ENCODE measurements around the gene SPATA7.
"Not testable (repeated sequence)": the region's sequence is repeated elsewhere in the genome, so short reads cannot be mapped to it uniquely, and the experiment has no call there.

Gene SPATA7

DNA sequence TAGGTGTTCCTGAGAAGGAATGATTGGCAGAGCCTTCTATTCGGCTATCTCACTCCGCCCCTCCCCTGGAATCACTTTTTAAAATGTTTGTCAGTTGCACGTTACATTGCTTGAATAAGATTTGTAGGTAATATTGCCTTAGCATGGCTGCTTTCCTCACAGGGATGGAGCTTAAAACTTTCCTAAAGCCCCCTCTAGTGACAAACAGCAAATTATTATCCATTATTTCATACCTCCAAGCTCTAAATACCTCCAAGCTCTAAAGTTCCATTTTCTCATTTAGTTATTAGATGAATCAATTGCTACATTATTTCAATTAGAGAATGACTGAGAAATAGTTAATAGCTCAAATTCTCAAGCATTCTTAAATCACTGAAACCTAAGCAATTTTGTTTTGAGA, 5.1 kb upstream of the SPATA7 start:
- Histone ChIP-seq H3K27ac (ENCODE audit: insufficient read depth in 1 of 2, low read depth in 1 of 2, low read length in 2 of 2, poor library complexity in 1 of 2, severe bottlenecking in 2 of 2) (no peak overlapping the region), H3K27me3 (replicated peaks in 2 of 5; ENCODE audit: control insufficient read depth in 4 of 5, insufficient read depth in 5 of 5, low read length in 4 of 5) (peaks cover 0 to 2% (median 0%) of the 10 kb centered on the region in 5 experiments), H3K9me3 (ENCODE audit: control extremely low read depth in 1 of 5, control insufficient read depth in 4 of 5, insufficient read depth in 2 of 5, low read depth in 1 of 5, low read length in 4 of 5) (peaks cover 0 to 2% (median 0%) of the 10 kb centered on the region in 5 experiments), H3K36me3 (ENCODE audit: control insufficient read depth in 4 of 4, insufficient read depth in 4 of 4, low read length in 3 of 4) (no peaks in the 10 kb centered on the region), H3K4me1 (ENCODE audit: control extremely low read depth in 1 of 4, control insufficient read depth in 4 of 4, insufficient read depth in 4 of 4, low read length in 3 of 4) (peaks cover 0 to 4% (median 3%) of the 10 kb centered on the region in 4 experiments), H3K4me3 (ENCODE audit: control insufficient read depth in 1 of 7, extremely low read depth in 1 of 7, insufficient read depth in 4 of 7, low read depth in 2 of 7, low read length in 6 of 7) (no peak overlapping the region)
- no CpG with 5 or more reads among the region's 3 CpGs for WGBS (ENCODE audit: insufficient coverage)
- ChIA-PET CTCF (interaction anchor here (0.7 to 6.1 kb wide), 12 partner anchors 9 to 434 kb away, joined by 3 to 87 read pairs (median 4); no protein-coding TSS in a partner anchor), POLR2A (no interaction called here)
- peak; percentile 22 to 43 (median 37) for DNase-seq

DNA sequence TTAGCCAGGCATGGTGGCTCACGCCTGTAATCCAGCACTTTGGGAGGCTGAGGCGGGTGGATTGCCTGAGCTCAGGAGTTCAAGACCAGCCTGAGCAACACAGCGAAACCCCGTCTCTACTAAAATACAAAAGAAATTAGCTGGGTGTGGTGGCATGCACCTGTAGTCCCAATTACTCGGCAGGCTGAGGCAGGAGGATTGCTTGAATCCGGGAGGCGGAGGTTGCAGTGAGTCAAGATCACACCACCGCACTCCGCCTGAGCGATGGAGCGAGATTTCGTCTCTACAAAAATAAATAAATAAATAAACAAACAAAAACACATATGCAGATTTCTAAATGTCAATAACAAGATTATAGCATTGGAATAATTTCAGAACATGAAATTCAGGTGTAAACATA, 3.8 kb upstream of the SPATA7 start:
- H3K27me3 ChIP-seq (replicated peaks in 2 of 5; ENCODE audit: control insufficient read depth in 4 of 5, insufficient read depth in 5 of 5, low read length in 4 of 5); H3K27ac ChIP-seq (ENCODE audit: insufficient read depth in 1 of 2, low read depth in 1 of 2, low read length in 2 of 2, poor library complexity in 1 of 2, severe bottlenecking in 2 of 2); DNase-seq; H3K4me3 ChIP-seq (ENCODE audit: control insufficient read depth in 1 of 7, extremely low read depth in 1 of 7, insufficient read depth in 4 of 7, low read depth in 2 of 7, low read length in 6 of 7); H3K9me3 ChIP-seq (ENCODE audit: control extremely low read depth in 1 of 5, control insufficient read depth in 4 of 5, insufficient read depth in 2 of 5, low read depth in 1 of 5, low read length in 4 of 5); H3K36me3 ChIP-seq (ENCODE audit: control insufficient read depth in 4 of 4, insufficient read depth in 4 of 4, low read length in 3 of 4); POLR2A ChIA-PET: not testable (repeated sequence)
- 97% methylated on average over 4 of the region's 12 CpGs for WGBS (ENCODE audit: insufficient coverage)
- CTCF ChIA-PET, result interaction anchor here (1.2 to 6.1 kb wide), 4 partner anchors 23 to 435 kb away, joined by 3 to 87 read pairs (median 14); no protein-coding TSS in a partner anchor
- H3K4me1 ChIP-seq (ENCODE audit: control extremely low read depth in 1 of 4, control insufficient read depth in 4 of 4, insufficient read depth in 4 of 4, low read length in 3 of 4), result peaks cover 2 to 12% (median 7%) of the 10 kb centered on the region in 4 experiments

DNA sequence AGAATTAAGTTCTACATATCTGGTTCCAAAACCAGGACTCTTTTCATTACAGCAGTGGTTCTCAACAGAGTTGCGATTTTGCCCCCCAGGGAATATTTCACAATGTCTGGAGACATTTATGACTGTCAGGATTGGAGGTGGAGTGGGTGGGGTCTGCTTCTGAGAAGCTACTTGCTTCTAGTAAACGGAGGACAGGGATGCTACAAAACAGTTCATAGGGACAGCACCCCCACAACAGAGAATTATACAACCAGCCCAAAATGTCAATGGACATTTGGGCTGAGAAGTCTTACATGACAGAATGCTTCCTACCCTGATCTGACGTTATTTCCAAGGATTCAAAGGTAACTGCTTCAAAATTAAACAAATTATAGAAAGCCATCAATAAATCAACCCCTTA, 739 bp upstream of the SPATA7 start:
- WGBS (ENCODE audit: insufficient coverage), result 80% methylated on average over 1 of the region's 3 CpGs
- H3K27me3 ChIP-seq (replicated peaks in 2 of 5; ENCODE audit: control insufficient read depth in 4 of 5, insufficient read depth in 5 of 5, low read length in 4 of 5), result peaks cover 0 to 2% (median 0%) of the 10 kb centered on the region in 5 experiments
- H3K36me3 ChIP-seq (ENCODE audit: control insufficient read depth in 4 of 4, insufficient read depth in 4 of 4, low read length in 3 of 4), result no peaks in the 10 kb centered on the region
- ChIA-PET CTCF (interaction anchor here (2.2 to 2.3 kb wide), 2 partner anchors 195 to 216 kb away, joined by 5 to 14 read pairs; no protein-coding TSS in a partner anchor), POLR2A (interaction anchor here (0.6 kb wide), 1 partner anchor 380 kb away, joined by 3 read pairs; the partner anchor contains the start of gene GPR65)
- DNase-seq, result peak in 2 of 3 donors; percentile 14 to 51
- peaks cover 2 to 13% (median 7%) of the 10 kb centered on the region in 4 experiments for H3K4me1 ChIP-seq (ENCODE audit: control extremely low read depth in 1 of 4, control insufficient read depth in 4 of 4, insufficient read depth in 4 of 4, low read length in 3 of 4)
- peak overlapping the region; percentile 55 to 88 for H3K27ac ChIP-seq (ENCODE audit: insufficient read depth in 1 of 2, low read depth in 1 of 2, low read length in 2 of 2, poor library complexity in 1 of 2, severe bottlenecking in 2 of 2)
- peak overlapping the region in 6 of 7 experiments; percentile 81 to 100 (median 98) for H3K4me3 ChIP-seq (ENCODE audit: control insufficient read depth in 1 of 7, extremely low read depth in 1 of 7, insufficient read depth in 4 of 7, low read depth in 2 of 7, low read length in 6 of 7)
- H3K9me3 ChIP-seq (ENCODE audit: control extremely low read depth in 1 of 5, control insufficient read depth in 4 of 5, insufficient read depth in 2 of 5, low read depth in 1 of 5, low read length in 4 of 5), result no peaks in the 10 kb centered on the region

DNA sequence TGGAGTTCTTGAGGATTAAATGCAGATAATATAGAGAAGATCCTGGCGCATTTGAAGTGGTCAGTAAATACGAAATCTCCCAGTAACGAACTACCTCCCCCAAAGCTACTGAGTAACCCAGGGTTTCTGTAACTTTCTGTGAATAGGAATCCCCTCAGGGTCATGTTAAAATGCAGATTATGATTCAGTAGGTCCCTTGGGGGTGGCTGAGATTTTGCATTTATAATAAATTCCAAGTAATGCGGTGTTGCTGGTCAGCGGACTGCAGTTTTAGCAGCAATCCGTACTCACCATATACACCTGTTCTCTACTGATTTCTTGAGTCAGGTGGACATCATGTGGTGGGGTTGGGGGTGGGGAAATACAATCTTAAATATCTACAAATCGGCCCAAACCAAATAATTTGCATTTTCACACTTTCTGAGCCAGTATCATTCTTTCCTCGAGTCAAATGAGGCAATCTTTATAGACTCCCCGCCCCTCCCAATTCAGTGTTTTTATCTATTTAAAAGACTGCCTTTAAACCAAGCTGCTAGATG, 868 bp downstream of the SPATA7 start:
- DNase-seq, result no peak
- CTCF ChIA-PET, result interaction anchor here (1.0 to 2.3 kb wide), 2 partner anchors 27 to 196 kb away, joined by 3 to 14 read pairs; no protein-coding TSS in a partner anchor
- Histone ChIP-seq H3K27me3 (replicated peaks in 2 of 5; ENCODE audit: control insufficient read depth in 4 of 5, insufficient read depth in 5 of 5, low read length in 4 of 5) (peaks cover 0 to 2% (median 0%) of the 10 kb centered on the region in 5 experiments), H3K4me3 (ENCODE audit: control insufficient read depth in 1 of 7, extremely low read depth in 1 of 7, insufficient read depth in 4 of 7, low read depth in 2 of 7, low read length in 6 of 7) (peak overlapping the region; percentile 75 to 100 (median 98)), H3K4me1 (ENCODE audit: control extremely low read depth in 1 of 4, control insufficient read depth in 4 of 4, insufficient read depth in 4 of 4, low read length in 3 of 4) (peaks cover 2 to 13% (median 7%) of the 10 kb centered on the region in 4 experiments), H3K9me3 (ENCODE audit: control extremely low read depth in 1 of 5, control insufficient read depth in 4 of 5, insufficient read depth in 2 of 5, low read depth in 1 of 5, low read length in 4 of 5) (no peaks in the 10 kb centered on the region), H3K27ac (ENCODE audit: insufficient read depth in 1 of 2, low read depth in 1 of 2, low read length in 2 of 2, poor library complexity in 1 of 2, severe bottlenecking in 2 of 2) (peak overlapping the region; percentile 29 to 88), H3K36me3 (ENCODE audit: control insufficient read depth in 4 of 4, insufficient read depth in 4 of 4, low read length in 3 of 4) (no peaks in the 10 kb centered on the region)
- POLR2A ChIA-PET, result no interaction called here
- 45% methylated on average over 2 of the region's 9 CpGs for WGBS (ENCODE audit: insufficient coverage)

DNA sequence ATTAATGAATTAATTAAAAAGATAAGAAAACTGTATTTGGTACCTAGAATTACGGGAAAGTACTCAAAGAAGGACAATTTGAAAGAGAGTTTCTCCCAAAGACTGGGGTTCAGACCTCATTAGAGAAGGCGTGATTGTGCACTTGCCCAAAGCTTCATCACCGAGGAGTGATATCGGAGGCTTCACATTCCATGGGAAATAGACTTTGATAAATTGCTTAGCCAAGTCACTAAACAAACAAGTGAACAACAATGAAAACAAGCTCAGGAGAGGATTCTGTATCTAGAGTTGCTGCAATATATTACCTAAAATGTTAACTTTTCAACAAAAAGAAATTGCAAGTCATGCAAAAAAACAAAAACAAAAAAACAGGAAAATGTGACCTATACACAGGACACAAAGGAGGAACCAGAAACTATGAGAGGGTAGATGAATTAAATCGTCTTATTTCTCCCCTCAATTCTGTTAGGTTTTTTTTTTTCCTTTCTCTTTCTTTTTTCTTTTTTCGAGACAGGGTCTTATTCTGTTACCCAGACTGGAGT, 3.4 kb downstream of the SPATA7 start:
- Histone ChIP-seq H3K4me3 (ENCODE audit: control insufficient read depth in 1 of 7, extremely low read depth in 1 of 7, insufficient read depth in 4 of 7, low read depth in 2 of 7, low read length in 6 of 7) (no peak overlapping the region), H3K27me3 (replicated peaks in 2 of 5; ENCODE audit: control insufficient read depth in 4 of 5, insufficient read depth in 5 of 5, low read length in 4 of 5) (no peaks in the 10 kb centered on the region), H3K4me1 (ENCODE audit: control extremely low read depth in 1 of 4, control insufficient read depth in 4 of 4, insufficient read depth in 4 of 4, low read length in 3 of 4) (peaks cover 2 to 13% (median 7%) of the 10 kb centered on the region in 4 experiments), H3K27ac (ENCODE audit: insufficient read depth in 1 of 2, low read depth in 1 of 2, low read length in 2 of 2, poor library complexity in 1 of 2, severe bottlenecking in 2 of 2) (no peak overlapping the region), H3K36me3 (ENCODE audit: control insufficient read depth in 4 of 4, insufficient read depth in 4 of 4, low read length in 3 of 4) (peaks cover 0 to 2% (median 0%) of the 10 kb centered on the region in 4 experiments), H3K9me3 (ENCODE audit: control extremely low read depth in 1 of 5, control insufficient read depth in 4 of 5, insufficient read depth in 2 of 5, low read depth in 1 of 5, low read length in 4 of 5) (no peaks in the 10 kb centered on the region)
- CTCF ChIA-PET, result interaction anchor here (1.2 kb wide), 2 partner anchors 9 to 198 kb away, joined by 3 to 4 read pairs; no protein-coding TSS in a partner anchor
- no peak for DNase-seq
- 89% methylated on average over 6 of the region's 6 CpGs for WGBS (ENCODE audit: insufficient coverage)
- POLR2A ChIA-PET, result no interaction called here

DNA sequence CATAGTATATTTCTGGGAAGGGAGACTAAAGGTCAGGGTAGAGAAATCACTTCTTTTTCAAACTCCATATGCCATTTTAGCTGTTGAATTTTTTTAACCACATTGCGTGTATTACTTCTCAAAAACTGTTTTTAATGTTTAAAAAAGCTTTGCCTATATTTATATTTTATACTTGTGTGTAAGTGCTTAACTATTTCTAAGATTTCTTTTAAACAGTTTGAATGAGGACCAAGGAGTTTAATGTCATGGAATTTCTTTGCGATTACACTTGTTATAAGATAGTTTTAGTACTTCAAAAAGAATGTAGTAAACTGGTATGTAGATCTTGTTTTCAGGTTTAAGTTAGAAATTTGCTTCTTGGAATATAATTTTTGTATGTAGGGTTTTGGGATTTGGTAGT, 7.2 kb downstream of the SPATA7 start:
- Histone ChIP-seq H3K36me3 (ENCODE audit: control insufficient read depth in 4 of 4, insufficient read depth in 4 of 4, low read length in 3 of 4) (peaks cover 4 to 23% (median 13%) of the 10 kb centered on the region in 4 experiments), H3K27me3 (replicated peaks in 2 of 5; ENCODE audit: control insufficient read depth in 4 of 5, insufficient read depth in 5 of 5, low read length in 4 of 5) (no peaks in the 10 kb centered on the region), H3K4me3 (ENCODE audit: control insufficient read depth in 1 of 7, extremely low read depth in 1 of 7, insufficient read depth in 4 of 7, low read depth in 2 of 7, low read length in 6 of 7) (no peak overlapping the region), H3K4me1 (ENCODE audit: control extremely low read depth in 1 of 4, control insufficient read depth in 4 of 4, insufficient read depth in 4 of 4, low read length in 3 of 4) (no peaks in the 10 kb centered on the region), H3K27ac (ENCODE audit: insufficient read depth in 1 of 2, low read depth in 1 of 2, low read length in 2 of 2, poor library complexity in 1 of 2, severe bottlenecking in 2 of 2) (no peak overlapping the region), H3K9me3 (ENCODE audit: control extremely low read depth in 1 of 5, control insufficient read depth in 4 of 5, insufficient read depth in 2 of 5, low read depth in 1 of 5, low read length in 4 of 5) (no peaks in the 10 kb centered on the region)
- POLR2A ChIA-PET, result no interaction called here
- no peak for DNase-seq
- CTCF ChIA-PET, result interaction anchor here (0.7 to 1.9 kb wide), 3 partner anchors 12 to 214 kb away, joined by 3 to 6 read pairs (median 4); no protein-coding TSS in a partner anchor
- no CpG with 5 or more reads among the region's 2 CpGs for WGBS (ENCODE audit: insufficient coverage)

DNA sequence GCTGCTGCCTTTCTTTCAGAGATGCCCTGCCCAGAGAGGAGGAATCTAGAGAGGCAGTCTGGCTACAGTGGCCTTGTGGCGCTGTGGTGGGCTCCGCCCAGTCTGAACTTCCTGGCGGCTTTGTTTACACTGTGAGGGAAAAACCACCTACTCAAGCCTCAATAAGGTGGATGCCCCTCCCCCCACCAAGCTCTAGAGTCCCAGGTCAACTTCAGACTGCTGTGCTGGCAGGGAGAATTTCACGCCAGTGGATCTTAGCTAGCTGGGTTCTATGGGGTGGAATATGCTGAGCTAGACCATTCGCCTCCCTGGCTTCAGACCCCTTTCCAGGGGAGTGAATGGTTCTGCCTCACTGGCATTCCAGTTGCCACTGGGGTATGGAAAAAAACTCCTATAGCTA, 25.6 kb downstream of the SPATA7 start:
- CTCF ChIA-PET, result no interaction called here
- POLR2A ChIA-PET, result no interaction called here
- no peak overlapping the region for H3K27ac ChIP-seq (ENCODE audit: insufficient read depth in 1 of 2, low read depth in 1 of 2, low read length in 2 of 2, poor library complexity in 1 of 2, severe bottlenecking in 2 of 2)
- H3K4me3 ChIP-seq (ENCODE audit: control insufficient read depth in 1 of 7, extremely low read depth in 1 of 7, insufficient read depth in 4 of 7, low read depth in 2 of 7, low read length in 6 of 7), result no peak overlapping the region
- no peak for DNase-seq
- H3K36me3 ChIP-seq (ENCODE audit: control insufficient read depth in 4 of 4, insufficient read depth in 4 of 4, low read length in 3 of 4), result peaks cover 3 to 35% (median 6%) of the 10 kb centered on the region in 4 experiments
- 100% methylated on average over 2 of the region's 5 CpGs for WGBS (ENCODE audit: insufficient coverage)
- peaks cover 5 to 53% (median 18%) of the 10 kb centered on the region in 5 experiments for H3K9me3 ChIP-seq (ENCODE audit: control extremely low read depth in 1 of 5, control insufficient read depth in 4 of 5, insufficient read depth in 2 of 5, low read depth in 1 of 5, low read length in 4 of 5)
- H3K4me1 ChIP-seq (ENCODE audit: control extremely low read depth in 1 of 4, control insufficient read depth in 4 of 4, insufficient read depth in 4 of 4, low read length in 3 of 4), result no peaks in the 10 kb centered on the region
- H3K27me3 ChIP-seq (replicated peaks in 2 of 5; ENCODE audit: control insufficient read depth in 4 of 5, insufficient read depth in 5 of 5, low read length in 4 of 5), result no peaks in the 10 kb centered on the region

Data from common myeloid progenitor, CD34-positive (primary cell).